ENCODE results near the gene GLIS2. TPM values are rescaled to one million over a fixed set of nuclear protein-coding genes. Genes with fewer than 3 reads are reported as not detected.

The GLIS2 gene
- total and polyA plus RNA-seq, 10 of the 15 experiments (the other 5 are each of a cell fraction or from before 2014, with no cell fraction given), result 0.03 to 0.64 (median 0.18) TPM; not detected in 4

- no peak for TF ChIP-seq ZNF592 (IDR thresholded peaks at IDR 0.05)
- TF ChIP-seq WRNIP1 (IDR thresholded peaks at IDR 0.05; ENCODE audit: borderline replicate concordance, low read depth, low read length), result no peak
- TF ChIP-seq ETV6 (conservative IDR thresholded peaks at IDR 0.05 in 1 of 2, IDR thresholded peaks at IDR 0.05 in 1 of 2; ENCODE audit: borderline replicate concordance in 1 of 2, low read depth in 1 of 2), result no peak
- TF ChIP-seq NFYB (IDR thresholded peaks at IDR 0.05; ENCODE audit: insufficient read depth, low read depth, low read length), result no peak
- TF ChIP-seq TCF3 (IDR thresholded peaks at IDR 0.05; ENCODE audit: borderline replicate concordance, insufficient read depth, low read depth, low read length), result 0 out of 2 replicates have a peak, but pooled peaks have one; percentile 12
- peak; percentile 33; the same call in 1 of the 2 replicates for TF ChIP-seq BACH1 (IDR thresholded peaks at IDR 0.05; ENCODE audit: borderline replicate concordance)
- no peak for TF ChIP-seq RB1 (IDR thresholded peaks at IDR 0.05; ENCODE audit: borderline replicate concordance)
- TF ChIP-seq NBN (IDR thresholded peaks at IDR 0.05), result no peak
- peak; percentile 82 for TF ChIP-seq RUNX3 (IDR thresholded peaks at IDR 0.05; ENCODE audit: low read length)
- no peak for TF ChIP-seq SUPT20H (IDR thresholded peaks at IDR 0.05; ENCODE audit: borderline replicate concordance, control insufficient read depth, low read depth, low read length)
- TF ChIP-seq ZNF207 (IDR thresholded peaks at IDR 0.05; ENCODE audit: borderline replicate concordance), result no peak
- TF ChIP-seq IRF5 (IDR thresholded peaks at IDR 0.05; ENCODE audit: borderline replicate concordance), result no peak
- TF ChIP-seq ATF2 (IDR thresholded peaks at IDR 0.05; ENCODE audit: low read length), result no peak
- no peak for TF ChIP-seq CHD4 (IDR thresholded peaks at IDR 0.05)
- no peak for TF ChIP-seq BMI1 (IDR thresholded peaks at IDR 0.05; ENCODE audit: borderline replicate concordance)
- no peak for TF ChIP-seq E2F4 (IDR thresholded peaks at IDR 0.05; ENCODE audit: low read depth, low read length)
- no peak for TF ChIP-seq RAD21 (IDR thresholded peaks at IDR 0.05; ENCODE audit: insufficient read depth, low read depth, low read length)
Observed at GRCh38 chr16:4319454-4320421, 3.9 kb downstream of the GLIS2 start (continued).
